Esophagus squamous epithelium (tissue), 5 donors: ENCODE results near the gene RALGAPB. TPM values are rescaled to one million over a fixed set of nuclear protein-coding genes. Genes with fewer than 3 reads are reported as not detected.

Experiments used
- DNase-seq: peaks from one replicate; lab custom pipeline; 2025; lab: John Stamatoyannopoulos, UW
- H3K27ac ChIP-seq, 4 donors: fragments of 200-600 bp; sonication (generic); one replicate each; pipeline ENCODE4 v1.5.1; 2016 to 2019; ENCODE audit warnings: mild to moderate bottlenecking in 1 of 4
- H3K27me3 ChIP-seq, 4 donors: fragments of 200-600 bp; sonication (generic); 1 replicate in 3 of 4; 2 replicates in 1 of 4; pipeline versions ENCODE4 v1.5.1 to v1.6.0; 2017 to 2021; ENCODE audit warnings: antibody characterized with exemption in 1 of 4
- H3K36me3 ChIP-seq, 3 donors: fragments of 200-600 bp; sonication (generic); one replicate each; pipeline ENCODE4 v1.5.1; 2016 to 2019
- H3K4me1 ChIP-seq, 3 donors: fragments of 200-600 bp; sonication (generic); one replicate each; pipeline ENCODE4 v1.5.1; 2017 to 2019
- H3K4me3 ChIP-seq, 4 donors: fragments of 200-600 bp; sonication (generic); 1 replicate in 3 of 4; 2 replicates in 1 of 4; pipeline ENCODE4 v1.5.1; 2016 to 2019; ENCODE audit warnings: mild to moderate bottlenecking in 2 of 4, moderate library complexity in 1 of 4
- H3K9me3 ChIP-seq, 3 donors: fragments of 200-600 bp; sonication (generic); one replicate each; pipeline ENCODE4 v1.5.1; 2016 to 2019
- POLR2A ChIP-seq, 4 donors: fragments of 450-650 bp; IDR thresholded peaks; one replicate each; pipeline ENCODE4 v1.6.1; 2017; ENCODE audit warnings: antibody characterized with exemption in 4 of 4, mild to moderate bottlenecking in 4 of 4, moderate library complexity in 3 of 4
- WGBS, 2 donors: methylation state at CpG; one replicate each; pipeline ENCODE4 v1.1.5; 2018; 5-methylcytosine and 5-hydroxymethylcytosine counted together
- intact Hi-C: fragments of 100-400 bp; cut with DNase I; formaldehyde crosslinking; loops from one replicate; pipeline ENCODE4 v1.15.0; 2022
- total RNA-seq, 4 donors: library from RNA; depleted of rRNA; stranded (reverse); fragments of >200 nt; gene quantifications; one replicate each; pipeline ENCODE4 v1.1.0, GENCODE V29; 2016
- TF ChIP-seq, protein P1 (sequence below), 6 experiments: fragments of 450-650 bp in 4 of 6; fragments of 200-600 bp in 2 of 6; sonication (generic) in 2 of 6; IDR thresholded peaks; one replicate each; pipeline ENCODE4 v1.5.1; 2016 to 2019; ENCODE audit warnings: antibody characterized with exemption in 6 of 6, mild to moderate bottlenecking in 4 of 6, moderate library complexity in 4 of 6
- donor health status: DM: yes; HTN: yes; CAD: no.

Gene RALGAPB
- total RNA-seq, 4 donors from 2014 or later = 17.4 to 38.5 (median 26.9) TPM

DNA sequence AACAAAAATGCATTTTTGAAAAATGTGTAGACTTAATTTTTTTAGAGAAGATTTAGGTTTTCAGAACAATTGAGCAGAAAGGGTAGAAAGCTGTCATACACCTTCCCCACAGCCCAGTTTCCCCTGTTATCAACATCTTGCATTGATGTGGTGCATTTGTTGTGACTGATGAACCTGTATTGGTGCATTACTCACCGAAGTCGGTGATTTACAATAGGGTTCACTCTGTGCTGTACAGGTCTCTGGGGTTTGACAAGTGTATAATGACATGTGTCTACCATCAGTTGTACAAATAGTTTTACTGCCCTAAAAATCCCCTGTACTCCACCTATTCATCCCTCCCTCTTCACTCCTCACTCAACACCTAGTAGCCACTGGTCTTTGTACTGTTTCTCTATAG, 84.5 kb downstream of the RALGAPB start:
- WGBS, 2 donors = 100% methylated on average over 2 of the region's 2 CpGs
- Histone ChIP-seq H3K4me1 (no peaks in the 10 kb centered on the region), H3K27me3 (no peaks in the 10 kb centered on the region), H3K27ac (no peak overlapping the region), H3K4me3 (no peak overlapping the region), H3K36me3 (peaks cover 0 to 100% (median 0%) of the 10 kb centered on the region in 3 donors), H3K9me3 (no peaks in the 10 kb centered on the region)
- intact Hi-C loops = no loop called here
- no peak for DNase-seq
- TF ChIP-seq POLR2A (IDR thresholded peaks at IDR 0.05) = no peak
- TF ChIP-seq, protein P1, sequence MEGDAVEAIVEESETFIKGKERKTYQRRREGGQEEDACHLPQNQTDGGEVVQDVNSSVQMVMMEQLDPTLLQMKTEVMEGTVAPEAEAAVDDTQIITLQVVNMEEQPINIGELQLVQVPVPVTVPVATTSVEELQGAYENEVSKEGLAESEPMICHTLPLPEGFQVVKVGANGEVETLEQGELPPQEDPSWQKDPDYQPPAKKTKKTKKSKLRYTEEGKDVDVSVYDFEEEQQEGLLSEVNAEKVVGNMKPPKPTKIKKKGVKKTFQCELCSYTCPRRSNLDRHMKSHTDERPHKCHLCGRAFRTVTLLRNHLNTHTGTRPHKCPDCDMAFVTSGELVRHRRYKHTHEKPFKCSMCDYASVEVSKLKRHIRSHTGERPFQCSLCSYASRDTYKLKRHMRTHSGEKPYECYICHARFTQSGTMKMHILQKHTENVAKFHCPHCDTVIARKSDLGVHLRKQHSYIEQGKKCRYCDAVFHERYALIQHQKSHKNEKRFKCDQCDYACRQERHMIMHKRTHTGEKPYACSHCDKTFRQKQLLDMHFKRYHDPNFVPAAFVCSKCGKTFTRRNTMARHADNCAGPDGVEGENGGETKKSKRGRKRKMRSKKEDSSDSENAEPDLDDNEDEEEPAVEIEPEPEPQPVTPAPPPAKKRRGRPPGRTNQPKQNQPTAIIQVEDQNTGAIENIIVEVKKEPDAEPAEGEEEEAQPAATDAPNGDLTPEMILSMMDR (IDR thresholded peaks at IDR 0.05) = no peak

DNA sequence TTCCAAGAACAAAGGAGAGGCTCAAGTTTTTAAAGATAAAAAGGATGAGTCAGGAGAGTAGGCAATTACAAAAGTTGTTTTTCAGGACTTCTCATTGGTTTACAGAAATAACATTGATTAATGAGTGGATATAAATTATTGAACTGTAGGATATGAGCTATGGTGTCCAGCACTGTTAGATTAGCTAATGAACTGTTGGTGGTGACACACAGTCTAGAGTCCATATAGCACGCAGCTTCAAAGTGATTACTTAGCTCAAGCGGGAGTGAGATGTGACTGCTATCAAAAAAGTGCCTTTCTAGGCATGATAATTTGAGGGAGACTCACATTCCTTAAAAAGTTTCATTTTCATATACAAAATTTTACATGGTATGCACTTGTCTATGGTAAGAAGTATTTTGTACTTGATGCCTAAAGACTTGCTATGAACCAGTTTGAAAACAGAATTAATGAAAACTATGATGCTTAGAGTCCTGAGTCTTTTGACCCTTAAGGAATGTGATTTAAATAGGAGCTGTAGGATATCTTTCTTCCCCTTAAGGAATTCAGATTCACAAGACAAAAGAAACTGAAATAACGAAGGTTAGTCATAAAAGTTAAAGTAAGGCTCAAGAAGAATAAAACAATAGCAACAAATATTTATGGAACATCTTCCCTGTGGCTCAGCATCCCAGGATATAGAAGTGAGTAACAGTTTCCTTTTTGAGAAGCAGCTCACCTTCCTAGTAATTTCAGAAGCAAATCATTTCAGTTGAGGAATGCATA, 86.1 kb downstream of the RALGAPB start:
- no peak for TF ChIP-seq POLR2A (IDR thresholded peaks at IDR 0.05)
- TF ChIP-seq, protein P1 (IDR thresholded peaks at IDR 0.05) = no peak
- intact Hi-C loops = no loop called here
- H3K36me3 ChIP-seq = peaks cover 0 to 100% (median 0%) of the 10 kb centered on the region in 3 donors

DNA sequence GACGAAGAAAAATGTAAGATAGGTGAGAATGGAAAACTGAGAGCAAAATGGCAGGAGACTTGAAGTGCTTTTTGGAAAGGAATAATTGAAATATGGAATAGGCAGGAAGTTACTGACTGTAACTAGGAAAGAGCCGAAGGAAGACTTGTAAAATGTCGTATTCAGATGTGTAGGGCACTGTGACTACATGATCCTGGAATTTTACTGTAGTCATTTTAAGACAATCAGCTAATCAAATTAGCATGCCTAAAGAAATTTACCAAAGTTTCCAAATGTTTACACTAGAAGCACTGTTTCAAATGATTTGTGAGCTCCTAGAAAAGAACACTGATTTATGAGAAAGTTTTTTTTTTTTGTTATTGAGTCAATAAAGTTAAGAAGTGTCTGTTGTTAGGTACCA, 87.1 kb downstream of the RALGAPB start:
- 94 to 98% methylated on average over 3 of the region's 3 CpGs for WGBS, 2 donors
- Histone ChIP-seq H3K27ac (no peak overlapping the region), H3K27me3 (no peaks in the 10 kb centered on the region), H3K9me3 (no peaks in the 10 kb centered on the region), H3K4me1 (no peaks in the 10 kb centered on the region), H3K36me3 (peaks cover 0 to 100% (median 0%) of the 10 kb centered on the region in 3 donors), H3K4me3 (no peak overlapping the region)
- DNase-seq = no peak
- intact Hi-C loops = no loop called here
- TF ChIP-seq, protein P1 (IDR thresholded peaks at IDR 0.05) = no peak
- no peak for TF ChIP-seq POLR2A (IDR thresholded peaks at IDR 0.05)

More for the DNA sequence above, 86.1 kb downstream of the RALGAPB start:
- H3K4me3 ChIP-seq = no peak overlapping the region
- no peak overlapping the region for H3K27ac ChIP-seq
- no peaks in the 10 kb centered on the region for H3K27me3 ChIP-seq
- no peaks in the 10 kb centered on the region for H3K9me3 ChIP-seq
- no peak for DNase-seq
- no peaks in the 10 kb centered on the region for H3K4me1 ChIP-seq
- WGBS, 2 donors = 89 to 95% methylated on average over 3 of the region's 3 CpGs

DNA sequence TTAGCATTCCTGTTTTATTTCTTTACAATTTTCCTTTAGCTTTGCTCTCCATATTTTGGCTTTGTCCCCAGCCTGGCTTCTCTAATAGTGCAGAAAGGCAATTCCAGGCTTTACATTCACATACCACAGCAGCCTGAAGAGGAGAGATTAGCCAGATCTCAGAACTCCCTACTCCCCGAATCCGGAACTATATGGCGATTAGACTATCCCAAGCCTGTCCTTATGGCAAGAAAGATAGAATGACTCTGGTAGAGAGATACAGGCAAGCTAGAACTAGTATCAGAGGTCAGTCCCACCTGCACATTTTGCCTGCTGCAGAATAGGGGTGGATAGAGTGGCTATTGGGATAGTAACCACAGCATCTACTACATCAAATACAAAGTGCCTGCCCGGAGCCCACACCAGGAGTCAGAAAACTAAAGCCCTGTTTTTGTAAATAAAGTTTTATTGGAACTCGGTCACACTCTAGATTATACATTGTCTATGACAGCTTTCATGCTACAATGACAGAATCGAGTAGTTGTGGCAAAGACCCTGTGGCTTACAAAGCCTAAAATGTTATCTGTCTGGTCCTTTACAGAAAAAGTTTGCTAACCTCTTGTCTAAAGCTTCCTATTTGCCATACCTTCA, 91.3 kb downstream of the RALGAPB start:
- 95 to 96% methylated on average over 6 of the region's 6 CpGs for WGBS, 2 donors
- TF ChIP-seq, protein P1 (IDR thresholded peaks at IDR 0.05) = no peak
- TF ChIP-seq POLR2A (IDR thresholded peaks at IDR 0.05) = no peak
- H3K4me3 ChIP-seq = no peak overlapping the region
- H3K4me1 ChIP-seq = no peaks in the 10 kb centered on the region
- no peaks in the 10 kb centered on the region for H3K27me3 ChIP-seq
- no peaks in the 10 kb centered on the region for H3K9me3 ChIP-seq
- intact Hi-C loops = no loop called here
- no peak for DNase-seq
- H3K36me3 ChIP-seq = peaks cover 0 to 99% (median 0%) of the 10 kb centered on the region in 3 donors
- no peak overlapping the region for H3K27ac ChIP-seq

DNA sequence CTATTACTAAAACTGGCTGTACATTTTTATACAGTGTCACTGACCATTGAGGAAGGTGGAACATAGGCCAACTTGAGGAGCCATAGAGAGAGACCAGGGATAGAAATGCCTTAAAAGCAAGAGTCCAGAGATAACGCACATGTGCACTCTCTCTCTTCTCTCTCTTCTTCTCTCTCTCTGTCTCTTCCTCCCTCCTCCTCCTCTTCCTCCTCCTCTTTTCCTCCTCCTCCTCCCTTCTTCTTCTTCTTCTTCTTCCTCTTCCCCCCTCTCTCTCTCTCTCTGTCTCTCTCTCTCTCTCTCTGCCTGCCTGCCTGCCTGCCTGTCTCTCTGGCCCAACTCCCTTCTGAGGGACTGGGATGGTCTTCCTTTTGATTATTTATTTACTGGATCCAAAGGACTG, 92.0 kb downstream of the RALGAPB start:
- Histone ChIP-seq H3K4me1 (no peaks in the 10 kb centered on the region), H3K27me3 (no peaks in the 10 kb centered on the region), H3K36me3 (peaks cover 0 to 99% (median 0%) of the 10 kb centered on the region in 3 donors), H3K9me3 (no peaks in the 10 kb centered on the region), H3K4me3 (no peak overlapping the region), H3K27ac (no peak overlapping the region)
- intact Hi-C loops = no loop called here
- DNase-seq = no peak
- TF ChIP-seq, protein P1 (IDR thresholded peaks at IDR 0.05) = no peak
- TF ChIP-seq POLR2A (IDR thresholded peaks at IDR 0.05) = no peak
- WGBS, 2 donors = 89 to 97% methylated on average over 1 of the region's 1 CpG
